ENCODE results near the gene EPB41L4A.

EPB41L4A gene

GRCh38 chr5:112303685-112304084 is 115.4 kb downstream of the EPB41L4A start:
- no peak for DNase-seq

- no peak for DNase-seq
These were observed 125.0 kb downstream of the EPB41L4A start for GRCh38 chr5:112294126-112294525.

GRCh38 chr5:112293587-112293986 is 125.5 kb downstream of the EPB41L4A start:
- DNase-seq, result no peak

- DNase-seq, result no peak
These were observed 128.4 kb downstream of the EPB41L4A start for GRCh38 chr5:112290691-112291090.

GRCh38 chr5:112289465-112289864 is 129.6 kb downstream of the EPB41L4A start:
- DNase-seq, result no peak

GRCh38 chr5:112283943-112284929 is 134.8 kb downstream of the EPB41L4A start:
- no peak for DNase-seq

GRCh38 chr5:112283034-112283582 is 136.0 kb downstream of the EPB41L4A start:
- DNase-seq, result no peak

GRCh38 chr5:112279082-112279481 is 140.0 kb downstream of the EPB41L4A start:
- no peak for DNase-seq

GRCh38 chr5:112276991-112277390 is 142.1 kb downstream of the EPB41L4A start:
- DNase-seq, result no peak

- DNase-seq, result no peak
These were observed 143.4 kb downstream of the EPB41L4A start for GRCh38 chr5:112275671-112276070.

GRCh38 chr5:112270299-112271293 is 148.5 kb downstream of the EPB41L4A start:
- peak; percentile 16 for DNase-seq

GRCh38 chr5:112267231-112267630 is 151.8 kb downstream of the EPB41L4A start:
- no peak for DNase-seq

GRCh38 chr5:112264666-112265065 is 154.4 kb downstream of the EPB41L4A start:
- no peak for DNase-seq

- DNase-seq, result no peak
These were observed 154.9 kb downstream of the EPB41L4A start for GRCh38 chr5:112264151-112264550.

GRCh38 chr5:112263469-112263868 is 155.6 kb downstream of the EPB41L4A start:
- DNase-seq, result no peak

- no peak for DNase-seq
These were observed 160.5 kb downstream of the EPB41L4A start for GRCh38 chr5:112258571-112258970.

GRCh38 chr5:112257976-112258375 is 161.1 kb downstream of the EPB41L4A start:
- DNase-seq, result no peak

- DNase-seq, result no peak
These were observed 162.1 kb downstream of the EPB41L4A start for GRCh38 chr5:112257005-112257404.

GRCh38 chr5:112254303-112254702 is 164.8 kb downstream of the EPB41L4A start:
- no peak for DNase-seq

GRCh38 chr5:112253478-112254250 is 165.4 kb downstream of the EPB41L4A start:
- DNase-seq, result peak; percentile 62

GRCh38 chr5:112250551-112250950 is 168.5 kb downstream of the EPB41L4A start:
- no peak for DNase-seq

GRCh38 chr5:112248623-112249022 is 170.5 kb downstream of the EPB41L4A start:
- no peak for DNase-seq
